ENCODE data around the gene SHOX.

SHOX gene

DNA sequence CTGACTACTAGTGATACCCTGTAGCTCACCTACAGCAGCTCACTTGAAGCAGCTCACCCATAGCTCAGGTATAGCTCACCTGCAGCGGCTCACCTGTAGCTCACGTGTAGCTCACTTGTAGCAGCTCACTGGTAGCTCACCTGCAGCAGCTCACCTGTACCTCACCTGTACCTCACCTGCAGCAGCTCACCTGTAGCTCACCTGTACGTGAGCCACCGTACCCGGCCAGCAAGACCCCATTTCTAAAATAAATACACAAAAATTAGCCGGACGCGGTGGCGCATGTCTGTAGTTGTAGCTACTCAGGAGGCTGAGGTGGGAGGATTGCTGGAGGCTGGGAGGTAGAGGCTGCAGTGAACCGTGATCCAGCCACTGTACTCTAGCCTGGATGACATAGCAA is 30.6 kb downstream of the SHOX start:
- no peak overlapping the region for H3K9ac ChIP-seq (ENCODE audit: low read length)
- H3K4me3 ChIP-seq (ENCODE audit: low read length): no peak overlapping the region
- H3K36me3 ChIP-seq (ENCODE audit: control insufficient read depth, low read depth, low read length): no peaks in the 10 kb centered on the region
- no peaks in the 10 kb centered on the region for H3K27me3 ChIP-seq (ENCODE audit: control insufficient read depth, insufficient read depth, low read length)
- no peak overlapping the region for H3K27ac ChIP-seq (ENCODE audit: low read length)
- H3K4me1 ChIP-seq (ENCODE audit: control insufficient read depth, low read depth, low read length): no peaks in the 10 kb centered on the region
- peaks cover 3% of the 10 kb centered on the region for H3K9me3 ChIP-seq (ENCODE audit: control insufficient read depth, low read depth, low read length)

DNA sequence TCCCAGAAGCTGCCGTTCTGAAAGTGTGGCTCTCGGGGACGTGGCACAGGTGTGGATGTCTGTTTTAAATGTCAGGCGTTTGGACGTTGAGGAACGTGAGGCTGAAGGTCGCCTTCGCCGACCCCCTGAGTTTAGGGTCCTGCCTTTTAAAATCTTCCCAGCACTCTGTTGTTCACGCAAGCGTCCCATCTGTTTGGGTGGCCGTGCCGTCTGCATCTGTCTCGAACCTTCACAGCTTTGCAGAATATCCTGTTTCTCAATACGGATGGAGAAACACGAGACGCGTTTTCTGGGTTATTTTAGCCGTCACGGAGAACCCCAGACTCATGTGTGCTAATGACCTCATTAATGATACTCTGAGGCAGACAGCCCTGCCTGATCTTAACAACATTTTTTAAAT is 31.5 kb downstream of the SHOX start:
- Histone ChIP-seq H3K9me3 (ENCODE audit: control insufficient read depth, low read depth, low read length) (peaks cover 3% of the 10 kb centered on the region), H3K9ac (ENCODE audit: low read length) (no peak overlapping the region), H3K4me3 (ENCODE audit: low read length) (no peak overlapping the region), H3K36me3 (ENCODE audit: control insufficient read depth, low read depth, low read length) (no peaks in the 10 kb centered on the region), H3K4me1 (ENCODE audit: control insufficient read depth, low read depth, low read length) (peaks cover 4% of the 10 kb centered on the region), H3K27ac (ENCODE audit: low read length) (no peak overlapping the region), H3K27me3 (ENCODE audit: control insufficient read depth, insufficient read depth, low read length) (no peaks in the 10 kb centered on the region)

DNA sequence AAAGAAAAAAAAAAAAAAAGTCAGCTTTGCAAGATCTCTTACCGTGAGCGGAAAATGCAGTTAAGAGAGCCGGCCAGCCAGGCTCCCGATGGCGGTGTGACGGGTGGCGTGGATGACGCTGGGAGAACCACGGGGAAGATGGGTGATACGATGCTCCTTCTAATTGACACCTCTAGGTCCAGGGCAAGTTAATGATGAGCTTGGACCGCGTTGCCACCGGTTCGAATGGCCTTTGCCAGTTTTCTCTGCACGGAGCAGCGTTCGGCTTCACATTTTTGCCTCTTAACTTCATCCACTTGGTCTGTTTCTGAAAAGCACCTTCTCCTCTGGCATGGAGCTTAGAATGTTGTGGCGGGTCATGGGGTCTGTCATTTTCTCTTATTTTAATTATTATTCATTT is 33.2 kb downstream of the SHOX start:
- no peaks in the 10 kb centered on the region for H3K27me3 ChIP-seq (ENCODE audit: control insufficient read depth, insufficient read depth, low read length)
- no peak overlapping the region for H3K27ac ChIP-seq (ENCODE audit: low read length)
- H3K36me3 ChIP-seq (ENCODE audit: control insufficient read depth, low read depth, low read length): no peaks in the 10 kb centered on the region
- peaks cover 3% of the 10 kb centered on the region for H3K9me3 ChIP-seq (ENCODE audit: control insufficient read depth, low read depth, low read length)
- H3K4me3 ChIP-seq (ENCODE audit: low read length): no peak overlapping the region
- peaks cover 7% of the 10 kb centered on the region for H3K4me1 ChIP-seq (ENCODE audit: control insufficient read depth, low read depth, low read length)
- H3K9ac ChIP-seq (ENCODE audit: low read length): no peak overlapping the region

DNA sequence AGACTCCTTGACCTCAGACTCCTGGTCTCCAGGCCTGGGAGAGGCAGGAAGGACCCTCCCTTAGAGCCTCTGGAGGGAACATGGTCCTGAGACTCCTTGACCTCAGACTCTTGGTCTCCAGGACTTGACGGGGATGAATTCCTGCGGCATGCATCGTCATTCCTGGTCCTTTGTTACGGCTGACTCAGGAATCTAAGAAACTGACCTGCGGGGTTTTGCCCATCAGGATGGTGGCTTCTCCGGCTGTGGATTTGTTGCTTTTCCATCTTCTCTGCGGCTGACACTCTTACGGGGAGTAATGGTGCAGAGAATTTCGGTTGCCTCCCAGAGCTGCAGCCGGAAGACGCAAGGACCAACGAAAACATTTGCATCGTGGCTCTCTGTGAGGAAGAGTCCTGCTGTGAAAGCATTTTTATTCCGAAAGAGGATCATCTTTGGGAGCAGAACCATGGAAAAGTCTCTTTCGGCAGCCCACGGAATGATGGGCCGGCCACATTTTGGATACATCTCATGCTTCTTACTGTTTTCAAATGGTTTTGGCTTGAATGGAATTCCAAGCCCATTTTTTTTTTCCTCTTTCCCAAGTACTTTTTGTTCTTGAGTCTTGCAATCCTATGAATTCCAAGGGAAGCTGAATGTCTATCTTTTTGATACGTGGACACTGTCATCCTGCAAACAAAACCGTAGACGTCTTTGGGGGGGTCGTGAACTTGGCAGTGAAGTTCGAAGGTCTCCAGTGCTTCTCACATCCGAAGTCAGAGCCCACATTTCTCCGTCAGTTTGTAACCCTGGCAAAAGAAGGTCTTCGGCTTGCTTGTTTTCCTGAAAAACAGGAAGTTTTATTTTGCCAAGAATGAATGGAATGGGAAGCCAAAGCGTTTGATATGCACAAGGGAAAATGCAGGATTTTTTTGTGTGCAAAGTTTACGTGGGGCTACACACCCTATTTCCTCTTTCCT is 36.5 kb downstream of the SHOX start:
- H3K9ac ChIP-seq (ENCODE audit: low read length): no peak overlapping the region
- H3K9me3 ChIP-seq (ENCODE audit: control insufficient read depth, low read depth, low read length): no peaks in the 10 kb centered on the region
- no peak overlapping the region for H3K27ac ChIP-seq (ENCODE audit: low read length)
- no peaks in the 10 kb centered on the region for H3K27me3 ChIP-seq (ENCODE audit: control insufficient read depth, insufficient read depth, low read length)
- H3K36me3 ChIP-seq (ENCODE audit: control insufficient read depth, low read depth, low read length): no peaks in the 10 kb centered on the region
- H3K4me1 ChIP-seq (ENCODE audit: control insufficient read depth, low read depth, low read length): peaks cover 7% of the 10 kb centered on the region
- H3K4me3 ChIP-seq (ENCODE audit: low read length): no peak overlapping the region

DNA sequence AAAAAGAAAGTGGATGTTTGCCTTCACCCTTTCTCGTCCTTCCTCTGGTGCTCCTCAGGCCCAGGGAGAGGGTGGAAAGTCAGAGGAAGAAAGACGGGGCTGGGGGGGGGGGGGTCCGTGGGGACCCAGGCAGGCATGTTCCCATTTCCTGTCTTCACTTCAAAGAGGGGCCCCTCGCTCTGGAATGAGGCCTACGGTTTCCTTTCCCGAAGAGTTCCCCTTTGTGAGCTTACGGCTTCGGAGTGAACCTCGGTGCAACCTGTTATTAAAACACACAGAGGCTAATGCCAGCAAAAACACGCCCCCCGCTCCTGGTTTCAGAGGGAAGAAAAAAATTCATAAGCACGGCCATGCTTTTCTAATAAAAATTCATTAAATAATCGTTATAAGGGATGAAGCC is 40.1 kb downstream of the SHOX start:
- Histone ChIP-seq H3K36me3 (ENCODE audit: control insufficient read depth, low read depth, low read length) (no peaks in the 10 kb centered on the region), H3K4me3 (ENCODE audit: low read length) (no peak overlapping the region), H3K27me3 (ENCODE audit: control insufficient read depth, insufficient read depth, low read length) (no peaks in the 10 kb centered on the region), H3K9me3 (ENCODE audit: control insufficient read depth, low read depth, low read length) (no peaks in the 10 kb centered on the region), H3K27ac (ENCODE audit: low read length) (no peak overlapping the region), H3K4me1 (ENCODE audit: control insufficient read depth, low read depth, low read length) (peaks cover 10% of the 10 kb centered on the region), H3K9ac (ENCODE audit: low read length) (no peak overlapping the region)

DNA sequence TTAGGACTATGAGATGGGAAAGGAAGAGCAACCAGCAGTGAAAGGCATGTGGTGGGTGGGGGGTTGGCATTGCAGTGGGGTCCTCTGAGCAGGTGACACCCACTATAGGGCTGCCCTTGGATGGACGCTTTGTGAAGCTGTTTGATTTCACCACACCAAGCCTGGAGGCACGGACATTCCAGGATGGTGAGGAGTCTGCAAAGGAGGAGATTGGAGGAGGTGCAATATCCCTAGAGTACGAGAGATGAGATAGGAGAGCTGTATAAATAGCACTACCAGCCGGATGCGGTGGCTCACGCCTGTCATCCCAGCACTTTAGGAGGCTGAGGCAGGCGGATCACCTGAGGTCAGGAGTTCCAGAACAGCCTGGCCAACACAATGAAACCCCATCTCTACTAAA is 42.3 kb downstream of the SHOX start:
- Histone ChIP-seq H3K27ac (ENCODE audit: low read length) (no peak overlapping the region), H3K4me3 (ENCODE audit: low read length) (no peak overlapping the region), H3K9me3 (ENCODE audit: control insufficient read depth, low read depth, low read length) (no peaks in the 10 kb centered on the region), H3K27me3 (ENCODE audit: control insufficient read depth, insufficient read depth, low read length) (no peaks in the 10 kb centered on the region), H3K4me1 (ENCODE audit: control insufficient read depth, low read depth, low read length) (peaks cover 4% of the 10 kb centered on the region), H3K9ac (ENCODE audit: low read length) (no peak overlapping the region), H3K36me3 (ENCODE audit: control insufficient read depth, low read depth, low read length) (no peaks in the 10 kb centered on the region)

DNA sequence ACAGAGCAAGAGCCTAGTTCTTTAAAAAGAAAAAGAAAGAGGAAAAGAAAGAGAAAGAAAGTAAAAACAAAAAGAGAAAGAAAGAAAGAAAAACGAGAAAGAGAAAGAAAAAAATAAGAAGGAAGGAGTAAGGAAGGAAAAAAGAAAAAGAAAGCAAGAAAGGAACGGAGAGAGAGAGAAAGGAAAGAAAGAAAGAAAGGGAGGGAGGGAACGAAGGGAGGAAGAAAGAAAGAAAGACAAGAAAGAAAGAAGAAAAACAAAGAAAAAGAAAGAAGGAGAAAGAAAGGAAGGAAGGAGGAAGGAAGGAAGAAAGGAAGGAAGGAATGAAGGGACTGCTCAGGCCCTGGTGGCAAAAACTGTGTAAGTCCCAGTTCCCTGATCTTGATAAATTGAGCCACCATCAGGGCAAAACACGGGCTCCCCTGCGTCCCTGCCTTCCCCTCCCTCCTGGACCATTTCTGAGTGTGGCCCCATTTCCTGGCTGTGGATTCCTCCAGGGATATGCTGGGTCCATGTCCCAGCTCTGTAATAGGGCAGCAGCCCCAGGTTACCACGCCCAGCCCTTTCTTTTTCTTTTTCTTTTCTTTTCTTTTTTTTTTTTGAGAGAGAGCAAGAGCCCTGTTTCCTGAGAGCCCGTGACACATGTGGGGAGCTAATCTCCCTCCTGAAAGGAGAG is 44.8 kb downstream of the SHOX start:
- H3K9me3 ChIP-seq (ENCODE audit: control insufficient read depth, low read depth, low read length): no peaks in the 10 kb centered on the region
- H3K27me3 ChIP-seq (ENCODE audit: control insufficient read depth, insufficient read depth, low read length): no peaks in the 10 kb centered on the region
- no peak overlapping the region for H3K4me3 ChIP-seq (ENCODE audit: low read length)
- H3K27ac ChIP-seq (ENCODE audit: low read length): no peak overlapping the region
- peaks cover 4% of the 10 kb centered on the region for H3K4me1 ChIP-seq (ENCODE audit: control insufficient read depth, low read depth, low read length)
- no peak overlapping the region for H3K9ac ChIP-seq (ENCODE audit: low read length)
- H3K36me3 ChIP-seq (ENCODE audit: control insufficient read depth, low read depth, low read length): no peaks in the 10 kb centered on the region

DNA sequence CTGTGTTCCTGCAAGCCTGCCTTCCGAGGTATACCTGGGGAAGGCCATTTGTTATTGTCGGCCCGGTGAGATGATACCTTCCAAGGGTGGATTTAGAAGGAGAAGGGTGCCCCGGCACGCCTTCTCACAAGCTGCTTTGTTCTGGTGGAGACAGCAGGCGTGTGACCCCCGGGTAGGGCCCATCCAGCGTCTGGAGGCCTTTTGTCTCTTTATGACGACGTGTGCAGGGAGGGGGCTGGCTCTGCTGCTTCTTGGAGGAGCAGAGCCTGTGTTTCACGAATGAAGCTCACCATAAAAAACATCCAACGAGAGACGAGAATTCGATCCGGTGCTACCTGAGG is 45.3 kb downstream of the SHOX start:
- no peak overlapping the region for H3K27ac ChIP-seq (ENCODE audit: low read length)
- no peak overlapping the region for H3K4me3 ChIP-seq (ENCODE audit: low read length)
- H3K4me1 ChIP-seq (ENCODE audit: control insufficient read depth, low read depth, low read length): peaks cover 4% of the 10 kb centered on the region
- no peaks in the 10 kb centered on the region for H3K9me3 ChIP-seq (ENCODE audit: control insufficient read depth, low read depth, low read length)
- no peak overlapping the region for H3K9ac ChIP-seq (ENCODE audit: low read length)
- H3K36me3 ChIP-seq (ENCODE audit: control insufficient read depth, low read depth, low read length): no peaks in the 10 kb centered on the region
- no peaks in the 10 kb centered on the region for H3K27me3 ChIP-seq (ENCODE audit: control insufficient read depth, insufficient read depth, low read length)

DNA sequence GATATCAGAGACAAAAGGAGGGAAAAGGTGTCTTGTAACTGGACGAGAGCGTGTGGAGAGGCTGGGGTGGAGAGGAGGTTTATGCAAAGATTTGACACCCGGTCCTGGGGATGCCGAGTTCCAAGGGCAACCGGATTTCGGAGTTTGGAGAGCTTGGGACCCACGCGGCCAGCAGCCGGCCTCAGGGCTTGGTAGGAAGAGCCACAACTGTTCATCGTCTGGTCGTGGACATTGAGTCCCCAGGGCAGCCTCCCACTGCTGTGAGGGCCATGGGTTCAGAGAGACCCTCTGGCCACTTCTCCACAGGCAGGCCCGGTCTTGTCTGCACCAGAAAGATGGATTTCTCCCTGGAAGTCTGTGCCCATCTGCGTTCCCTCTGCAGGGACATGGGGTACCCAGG is 46.8 kb downstream of the SHOX start:
- no peak overlapping the region for H3K27ac ChIP-seq (ENCODE audit: low read length)
- H3K4me1 ChIP-seq (ENCODE audit: control insufficient read depth, low read depth, low read length): peaks cover 4% of the 10 kb centered on the region
- no peak overlapping the region for H3K9ac ChIP-seq (ENCODE audit: low read length)
- no peaks in the 10 kb centered on the region for H3K36me3 ChIP-seq (ENCODE audit: control insufficient read depth, low read depth, low read length)
- H3K27me3 ChIP-seq (ENCODE audit: control insufficient read depth, insufficient read depth, low read length): no peaks in the 10 kb centered on the region
- no peak overlapping the region for H3K4me3 ChIP-seq (ENCODE audit: low read length)
- peaks cover 6% of the 10 kb centered on the region for H3K9me3 ChIP-seq (ENCODE audit: control insufficient read depth, low read depth, low read length)

DNA sequence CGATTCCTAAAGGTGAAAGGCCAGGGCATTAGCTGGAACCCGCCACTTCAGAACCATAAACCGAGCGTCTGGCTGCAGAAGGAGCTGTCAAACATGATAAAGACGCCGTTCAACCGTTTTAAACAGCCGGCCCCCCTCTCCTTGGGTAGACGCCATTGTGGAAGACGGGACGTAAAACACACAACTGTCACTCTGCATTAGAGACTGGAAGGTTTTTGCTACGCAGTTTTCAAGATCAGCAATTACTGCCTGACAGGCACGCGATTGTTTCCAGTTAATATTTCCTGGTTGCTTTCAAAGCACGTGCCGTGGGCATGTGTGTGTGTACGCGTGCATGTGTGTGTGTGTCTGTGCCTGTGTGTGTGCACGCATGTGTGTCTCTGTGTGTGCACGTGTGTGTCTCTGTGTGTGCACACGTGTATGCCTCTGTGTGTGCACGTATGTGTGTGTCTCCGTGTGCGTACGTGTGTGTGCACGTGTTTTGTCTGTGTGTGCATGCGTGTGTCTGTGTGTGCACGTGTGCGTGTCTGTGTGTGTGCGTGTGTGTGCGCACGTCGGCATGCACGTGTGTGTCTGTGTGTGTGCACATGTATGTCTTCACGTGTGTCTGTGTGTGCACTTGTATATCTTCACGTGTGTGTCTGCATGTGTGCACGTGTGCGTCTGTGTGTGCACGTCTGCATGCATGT is 48.8 kb downstream of the SHOX start:
- Histone ChIP-seq H3K9ac (ENCODE audit: low read length) (no peak overlapping the region), H3K4me1 (ENCODE audit: control insufficient read depth, low read depth, low read length) (peaks cover 4% of the 10 kb centered on the region), H3K36me3 (ENCODE audit: control insufficient read depth, low read depth, low read length) (no peaks in the 10 kb centered on the region), H3K27me3 (ENCODE audit: control insufficient read depth, insufficient read depth, low read length) (no peaks in the 10 kb centered on the region), H3K27ac (ENCODE audit: low read length) (no peak overlapping the region), H3K4me3 (ENCODE audit: low read length) (no peak overlapping the region), H3K9me3 (ENCODE audit: control insufficient read depth, low read depth, low read length) (peaks cover 6% of the 10 kb centered on the region)

DNA sequence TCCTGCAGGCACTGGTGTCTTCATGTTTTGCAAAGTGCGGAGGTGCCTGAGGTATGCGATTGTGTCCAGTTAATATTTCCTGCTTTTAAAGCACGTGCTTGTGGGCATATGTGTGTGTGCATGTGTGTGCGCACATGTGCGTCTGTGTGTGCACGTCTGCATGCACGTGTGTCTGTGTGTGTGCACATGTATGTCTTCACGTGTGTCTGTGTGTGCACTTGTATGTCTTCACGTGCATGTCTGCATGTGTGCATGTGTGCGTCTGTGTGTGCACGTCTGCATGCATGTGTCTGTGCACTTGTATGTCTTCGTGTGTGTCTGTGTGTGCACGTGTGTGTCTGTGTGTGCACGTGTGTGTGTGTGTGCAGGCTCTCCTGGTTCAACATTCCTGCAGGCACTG is 49.5 kb downstream of the SHOX start:
- Histone ChIP-seq H3K9me3 (ENCODE audit: control insufficient read depth, low read depth, low read length) (peaks cover 7% of the 10 kb centered on the region), H3K4me1 (ENCODE audit: control insufficient read depth, low read depth, low read length) (peaks cover 4% of the 10 kb centered on the region), H3K27ac (ENCODE audit: low read length) (no peak overlapping the region), H3K27me3 (ENCODE audit: control insufficient read depth, insufficient read depth, low read length) (no peaks in the 10 kb centered on the region), H3K36me3 (ENCODE audit: control insufficient read depth, low read depth, low read length) (no peaks in the 10 kb centered on the region), H3K4me3 (ENCODE audit: low read length) (no peak overlapping the region), H3K9ac (ENCODE audit: low read length) (no peak overlapping the region)

Measured in iPS-18a (cell line).